ENCODE data around the gene CADM1.

- no peak for TF ChIP-seq CTCF (IDR thresholded peaks at IDR 0.05 in 2 of 3, conservative IDR thresholded peaks at IDR 0.05 in 1 of 3; ENCODE audit: borderline replicate concordance in 1 of 3, insufficient read depth in 1 of 3, low read depth in 2 of 3, low read length in 2 of 3)
- no peak for TF ChIP-seq EGR1 (IDR thresholded peaks at IDR 0.05; ENCODE audit: low read depth)
- no peak for TF ChIP-seq EZH2phosphoT487 (IDR thresholded peaks at IDR 0.05; ENCODE audit: borderline replicate concordance)
These were observed 42.1 kb downstream of the CADM1 start for GRCh38 chr11:115462004-115462541.

Measured in HCT116 (cell line).